Neutrophil (primary cell): ENCODE measurements around the gene PITX3.

Experiments used
- H3K27ac ChIP-seq: fragments of 200-600 bp; sonication (generic); 2 replicates; pipeline ENCODE4 v1.5.1; 2016; ENCODE audit warnings: mild to moderate bottlenecking, moderate library complexity
- H3K27me3 ChIP-seq: fragments of 200-600 bp; sonication (generic); 2 replicates; pipeline ENCODE4 v1.6.0; 2016; ENCODE audit warnings: mild to moderate bottlenecking
- H3K36me3 ChIP-seq: fragments of 200-600 bp; sonication (generic); 2 replicates; pipeline ENCODE4 v1.5.1; 2017
- H3K4me1 ChIP-seq, 2 experiments: fragments of 200-600 bp in 1 of 2; sonication (generic) in 1 of 2; 1 replicate in 1 of 2; 2 replicates in 1 of 2; pipeline versions ENCODE4 v1.5.1 to v1.6.1; 2013 to 2016; ENCODE audit warnings: low read depth in 1 of 2, low read length in 1 of 2, mild to moderate bottlenecking in 1 of 2, moderate library complexity in 1 of 2; ENCODE audit not compliant: control insufficient read depth in 1 of 2, insufficient read depth in 1 of 2
- H3K4me3 ChIP-seq, 2 experiments: fragments of 200-600 bp in 1 of 2; sonication (generic) in 1 of 2; 1 replicate in 1 of 2; 2 replicates in 1 of 2; pipeline ENCODE4 v1.5.1; 2013 to 2016; ENCODE audit warnings: low read depth in 1 of 2, low read length in 1 of 2, mild to moderate bottlenecking in 1 of 2, moderate library complexity in 1 of 2
- H3K9me3 ChIP-seq: fragments of 200-600 bp; sonication (generic); 2 replicates; pipeline ENCODE4 v1.5.1; 2016
- TF ChIP-seq, protein P1 (sequence below): fragments of 200-600 bp; sonication (generic); IDR thresholded peaks from 2 replicates; pipeline ENCODE4 v1.5.1; 2016; ENCODE audit warnings: antibody characterized with exemption

Gene PITX3

DNA sequence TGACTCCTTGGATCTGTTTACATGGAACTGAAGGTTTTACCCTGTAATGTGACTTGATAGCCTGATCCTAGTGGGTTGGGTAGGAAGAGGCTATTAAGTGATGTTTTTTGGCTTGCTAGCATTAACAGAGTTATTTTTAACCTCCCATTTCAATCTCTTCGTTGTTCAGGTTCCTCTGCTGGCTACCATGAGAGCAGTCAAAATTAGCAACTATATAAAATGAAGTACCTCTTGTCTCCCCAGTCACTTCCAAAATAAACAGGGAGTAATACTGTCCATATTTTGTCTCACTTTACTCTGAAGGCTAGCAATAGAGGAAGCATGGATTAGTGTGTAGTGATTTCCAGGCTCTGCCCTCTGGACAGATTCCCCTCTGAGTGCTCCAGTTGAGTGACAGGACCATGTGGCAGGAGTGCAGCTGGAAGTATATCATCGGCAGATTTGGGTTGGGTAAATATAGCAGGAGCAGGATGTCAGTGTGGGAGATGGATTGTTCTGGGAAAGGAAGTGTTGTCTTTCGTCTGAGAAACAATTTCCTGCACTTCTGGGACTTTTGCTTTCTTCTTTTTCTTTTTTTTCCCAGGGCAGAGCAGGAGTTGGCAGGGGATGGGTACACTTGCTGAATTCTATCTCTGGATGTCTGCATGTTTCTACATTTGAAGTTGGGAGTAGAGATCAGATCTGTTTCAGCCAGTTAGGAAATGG is 39.2 kb upstream of the PITX3 start:
- Histone ChIP-seq H3K4me3 (no peak overlapping the region), H3K27me3 (no peaks in the 10 kb centered on the region), H3K9me3 (no peaks in the 10 kb centered on the region), H3K4me1 (peaks cover 7 to 14% of the 10 kb centered on the region in 2 experiments), H3K36me3 (peaks cover 3% of the 10 kb centered on the region), H3K27ac (peak overlapping the region; percentile 11)
- TF ChIP-seq, protein P1, sequence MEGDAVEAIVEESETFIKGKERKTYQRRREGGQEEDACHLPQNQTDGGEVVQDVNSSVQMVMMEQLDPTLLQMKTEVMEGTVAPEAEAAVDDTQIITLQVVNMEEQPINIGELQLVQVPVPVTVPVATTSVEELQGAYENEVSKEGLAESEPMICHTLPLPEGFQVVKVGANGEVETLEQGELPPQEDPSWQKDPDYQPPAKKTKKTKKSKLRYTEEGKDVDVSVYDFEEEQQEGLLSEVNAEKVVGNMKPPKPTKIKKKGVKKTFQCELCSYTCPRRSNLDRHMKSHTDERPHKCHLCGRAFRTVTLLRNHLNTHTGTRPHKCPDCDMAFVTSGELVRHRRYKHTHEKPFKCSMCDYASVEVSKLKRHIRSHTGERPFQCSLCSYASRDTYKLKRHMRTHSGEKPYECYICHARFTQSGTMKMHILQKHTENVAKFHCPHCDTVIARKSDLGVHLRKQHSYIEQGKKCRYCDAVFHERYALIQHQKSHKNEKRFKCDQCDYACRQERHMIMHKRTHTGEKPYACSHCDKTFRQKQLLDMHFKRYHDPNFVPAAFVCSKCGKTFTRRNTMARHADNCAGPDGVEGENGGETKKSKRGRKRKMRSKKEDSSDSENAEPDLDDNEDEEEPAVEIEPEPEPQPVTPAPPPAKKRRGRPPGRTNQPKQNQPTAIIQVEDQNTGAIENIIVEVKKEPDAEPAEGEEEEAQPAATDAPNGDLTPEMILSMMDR = no peak

DNA sequence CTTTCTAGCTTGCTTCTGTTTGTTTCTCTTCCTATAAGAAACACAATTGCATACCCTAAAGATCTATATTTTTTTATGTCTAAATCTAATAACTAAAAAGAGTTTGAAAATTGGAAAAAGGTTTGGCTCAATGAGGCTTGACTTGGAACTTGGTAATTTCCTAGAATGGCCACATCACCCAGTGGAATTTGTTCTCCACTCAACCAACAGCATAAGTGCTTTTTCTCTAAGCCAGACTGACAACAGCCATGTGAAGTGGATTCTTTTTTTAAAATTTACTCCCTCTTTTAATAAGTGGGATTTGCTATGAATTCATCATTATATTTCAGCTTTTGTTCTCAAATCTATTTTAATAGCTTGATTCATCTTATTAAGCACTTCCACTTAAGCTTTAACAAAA is 37.8 kb upstream of the PITX3 start:
- no peaks in the 10 kb centered on the region for H3K9me3 ChIP-seq
- TF ChIP-seq, protein P1 = no peak
- H3K27ac ChIP-seq = no peak overlapping the region
- peaks cover 7 to 11% of the 10 kb centered on the region in 2 experiments for H3K4me1 ChIP-seq
- H3K4me3 ChIP-seq = no peak overlapping the region
- H3K36me3 ChIP-seq = peaks cover 3% of the 10 kb centered on the region
- no peaks in the 10 kb centered on the region for H3K27me3 ChIP-seq

DNA sequence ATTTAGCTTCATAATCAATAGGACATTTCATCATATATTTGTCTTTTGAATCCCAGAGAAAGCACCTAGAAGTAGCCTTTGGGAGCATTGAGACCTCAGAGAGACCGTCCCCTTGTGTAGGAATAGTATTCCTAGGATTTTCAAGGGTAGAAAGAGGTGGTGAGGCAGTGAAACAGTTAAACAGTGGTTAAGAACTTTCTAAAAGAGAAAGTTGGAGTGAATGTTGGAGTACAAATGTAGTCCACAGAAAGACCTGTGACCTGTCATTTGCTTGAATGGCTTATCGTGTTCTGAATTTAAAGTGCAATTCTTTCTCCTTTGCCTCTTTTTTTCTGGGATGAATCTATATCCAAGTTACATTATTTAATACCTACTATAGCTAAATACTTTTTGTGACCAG is 34.0 kb upstream of the PITX3 start:
- H3K4me1 ChIP-seq = no peaks in the 10 kb centered on the region
- TF ChIP-seq, protein P1 = no peak
- H3K27me3 ChIP-seq = no peaks in the 10 kb centered on the region
- H3K36me3 ChIP-seq = peaks cover 6% of the 10 kb centered on the region
- no peaks in the 10 kb centered on the region for H3K9me3 ChIP-seq
- H3K27ac ChIP-seq = no peak overlapping the region
- no peak overlapping the region for H3K4me3 ChIP-seq

DNA sequence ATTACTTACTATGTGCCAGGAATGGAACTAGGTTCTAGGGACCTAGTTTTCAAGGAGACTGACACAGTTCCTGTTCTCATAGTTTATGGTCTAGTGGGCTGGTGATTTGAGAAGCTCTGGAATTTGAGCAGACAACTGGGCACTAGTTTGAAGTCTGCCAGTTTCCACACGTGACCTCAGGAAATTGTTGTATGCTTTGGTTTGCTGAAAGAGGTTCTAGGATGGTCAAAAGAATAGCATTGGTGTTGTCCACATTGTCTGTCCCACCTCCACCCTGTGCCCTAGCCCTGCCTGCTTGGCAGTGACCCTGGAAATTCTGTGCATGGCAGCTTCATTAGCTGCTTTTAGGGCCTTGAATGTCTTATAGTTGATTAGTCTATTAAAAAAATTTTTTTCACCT is 32.8 kb upstream of the PITX3 start:
- Histone ChIP-seq H3K4me1 (peaks cover 3 to 4% of the 10 kb centered on the region in 2 experiments), H3K9me3 (no peaks in the 10 kb centered on the region), H3K27ac (no peak overlapping the region), H3K36me3 (peaks cover 6% of the 10 kb centered on the region), H3K27me3 (no peaks in the 10 kb centered on the region), H3K4me3 (no peak overlapping the region)
- TF ChIP-seq, protein P1 = no peak

DNA sequence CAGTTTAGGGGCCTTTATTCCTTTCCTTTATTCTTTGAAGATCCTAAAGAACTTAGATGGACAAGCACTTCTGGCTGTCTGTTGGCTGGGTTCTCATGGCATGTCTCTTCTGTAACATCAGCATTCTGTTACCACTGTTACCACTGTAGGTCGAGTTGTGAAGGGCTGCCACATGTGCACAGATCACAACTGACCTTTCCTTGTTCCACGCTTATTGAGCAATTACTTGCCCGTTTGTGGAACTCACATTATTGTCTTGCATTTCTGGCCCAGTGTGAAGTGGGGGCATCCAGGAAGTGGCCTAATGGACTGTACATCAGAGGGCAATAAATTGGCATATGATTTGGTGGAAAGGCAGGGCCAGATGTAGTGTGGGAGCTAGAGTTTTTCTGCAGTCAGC is 27.7 kb upstream of the PITX3 start:
- H3K36me3 ChIP-seq = peaks cover 9% of the 10 kb centered on the region
- no peaks in the 10 kb centered on the region for H3K27me3 ChIP-seq
- H3K4me3 ChIP-seq = no peak overlapping the region
- TF ChIP-seq, protein P1 = no peak
- peak overlapping the region; percentile 30 for H3K27ac ChIP-seq
- H3K9me3 ChIP-seq = no peaks in the 10 kb centered on the region
- peaks cover 6% of the 10 kb centered on the region in 2 experiments for H3K4me1 ChIP-seq
